Thyroid gland (tissue), 4 donors: ENCODE data around the gene KLF17. TPM values are rescaled to one million over a fixed set of nuclear protein-coding genes. Genes with fewer than 3 reads are reported as not detected.

ENCODE experiments used
- DNase-seq, 2 donors: peaks; one replicate each; pipeline ENCODE4 v3.0.0-alpha.2; 2019
- H3K27ac ChIP-seq, 3 donors: fragments of 200-600 bp; sonication (generic); 1 replicate in 2 of 3; 2 replicates in 1 of 3; pipeline ENCODE4 v1.5.1; 2016 to 2019; ENCODE audit warnings: mild to moderate bottlenecking in 1 of 3, moderate library complexity in 1 of 3
- H3K27me3 ChIP-seq: fragments of 200-600 bp; sonication (generic); one replicate; pipeline ENCODE4 v1.5.1; 2019
- H3K36me3 ChIP-seq, 2 donors: fragments of 200-600 bp; sonication (generic); one replicate each; pipeline ENCODE4 v1.5.1; 2016 to 2019
- H3K4me1 ChIP-seq, 2 donors: fragments of 200-600 bp; sonication (generic); one replicate each; pipeline ENCODE4 v1.5.1; 2017 to 2019
- H3K4me3 ChIP-seq, 3 donors: fragments of 200-600 bp; sonication (generic); replicated peaks in 1 of 3; 1 replicate in 2 of 3; 2 replicates in 1 of 3; pipeline ENCODE4 v1.5.1; 2016; ENCODE audit warnings: mild to moderate bottlenecking in 1 of 3
- H3K9me3 ChIP-seq: fragments of 200-600 bp; sonication (generic); one replicate; pipeline ENCODE4 v1.5.1; 2017
- POLR2A ChIP-seq, 2 donors: fragments of 450-650 bp; IDR thresholded peaks; one replicate each; pipeline ENCODE4 v1.6.1; 2017; ENCODE audit warnings: antibody characterized with exemption in 2 of 2, mild to moderate bottlenecking in 2 of 2, moderate library complexity in 1 of 2
- WGBS, 2 donors: methylation state at CpG; one replicate each; pipeline ENCODE4 v1.1.5; 2017; 5-methylcytosine and 5-hydroxymethylcytosine counted together
- intact Hi-C: fragments of 100-400 bp; cut with DNase I; formaldehyde crosslinking; loops from one replicate; pipeline ENCODE4 v1.15.1; 2023
- total RNA-seq, 4 donors: library from RNA; depleted of rRNA; stranded (reverse); fragments of >200 nt; gene quantifications; one replicate each; pipeline ENCODE4 v1.2.3, GENCODE V29; 2016
- TF ChIP-seq, protein P1 (sequence below), 6 experiments: fragments of 200-600 bp in 3 of 6; fragments of 450-650 bp in 3 of 6; sonication (generic) in 3 of 6; IDR thresholded peaks; one replicate each; pipeline ENCODE4 v1.5.1; 2016 to 2019; ENCODE audit warnings: antibody characterized with exemption in 6 of 6, mild to moderate bottlenecking in 2 of 6, inconsistent platforms in 1 of 6, moderate library complexity in 1 of 6

The KLF17 gene
- total RNA-seq, 4 donors from 2014 or later = not detected

GRCh38 chr1:44084998-44085675 lies 33.5 kb upstream of the KLF17 start:
- Histone ChIP-seq H3K4me3 (no peak overlapping the region), H3K27me3 (no peaks in the 10 kb centered on the region), H3K4me1 (no peaks in the 10 kb centered on the region), H3K9me3 (no peaks in the 10 kb centered on the region), H3K36me3 (no peaks in the 10 kb centered on the region), H3K27ac (no peak overlapping the region)
- TF ChIP-seq, protein P1, sequence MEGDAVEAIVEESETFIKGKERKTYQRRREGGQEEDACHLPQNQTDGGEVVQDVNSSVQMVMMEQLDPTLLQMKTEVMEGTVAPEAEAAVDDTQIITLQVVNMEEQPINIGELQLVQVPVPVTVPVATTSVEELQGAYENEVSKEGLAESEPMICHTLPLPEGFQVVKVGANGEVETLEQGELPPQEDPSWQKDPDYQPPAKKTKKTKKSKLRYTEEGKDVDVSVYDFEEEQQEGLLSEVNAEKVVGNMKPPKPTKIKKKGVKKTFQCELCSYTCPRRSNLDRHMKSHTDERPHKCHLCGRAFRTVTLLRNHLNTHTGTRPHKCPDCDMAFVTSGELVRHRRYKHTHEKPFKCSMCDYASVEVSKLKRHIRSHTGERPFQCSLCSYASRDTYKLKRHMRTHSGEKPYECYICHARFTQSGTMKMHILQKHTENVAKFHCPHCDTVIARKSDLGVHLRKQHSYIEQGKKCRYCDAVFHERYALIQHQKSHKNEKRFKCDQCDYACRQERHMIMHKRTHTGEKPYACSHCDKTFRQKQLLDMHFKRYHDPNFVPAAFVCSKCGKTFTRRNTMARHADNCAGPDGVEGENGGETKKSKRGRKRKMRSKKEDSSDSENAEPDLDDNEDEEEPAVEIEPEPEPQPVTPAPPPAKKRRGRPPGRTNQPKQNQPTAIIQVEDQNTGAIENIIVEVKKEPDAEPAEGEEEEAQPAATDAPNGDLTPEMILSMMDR (IDR thresholded peaks at IDR 0.05) = no peak
- no peak for TF ChIP-seq POLR2A (IDR thresholded peaks at IDR 0.05)
- WGBS, 2 donors = 76 to 85% methylated on average over 3 of the region's 3 CpGs
- DNase-seq = no peak
- intact Hi-C loops = no loop called here

- no peak for DNase-seq
- Histone ChIP-seq H3K4me3 (no peak overlapping the region), H3K27ac (no peak overlapping the region), H3K9me3 (no peaks in the 10 kb centered on the region), H3K36me3 (no peaks in the 10 kb centered on the region), H3K27me3 (no peaks in the 10 kb centered on the region), H3K4me1 (no peaks in the 10 kb centered on the region)
- TF ChIP-seq, protein P1 (IDR thresholded peaks at IDR 0.05) = no peak
- TF ChIP-seq POLR2A (IDR thresholded peaks at IDR 0.05) = no peak
- WGBS, 2 donors = 58 to 66% methylated on average over 4 of the region's 4 CpGs
- intact Hi-C loops = no loop called here
These were observed 31.7 kb upstream of the KLF17 start for GRCh38 chr1:44086692-44087474.

- TF ChIP-seq, protein P1 (IDR thresholded peaks at IDR 0.05) = no peak
- no peak for TF ChIP-seq POLR2A (IDR thresholded peaks at IDR 0.05)
- intact Hi-C loops = no loop called here
These were observed 29.1 kb upstream of the KLF17 start for GRCh38 chr1:44089371-44090048.

GRCh38 chr1:44090429-44091252 lies 28.0 kb upstream of the KLF17 start:
- WGBS, 2 donors = 61 to 63% methylated on average over 10 of the region's 10 CpGs
- intact Hi-C loops = no loop called here
- H3K27ac ChIP-seq = no peak overlapping the region
- no peak for TF ChIP-seq POLR2A (IDR thresholded peaks at IDR 0.05)
- TF ChIP-seq, protein P1 (IDR thresholded peaks at IDR 0.05) = no peak
- H3K4me1 ChIP-seq = no peaks in the 10 kb centered on the region
- no peaks in the 10 kb centered on the region for H3K36me3 ChIP-seq
- DNase-seq = no peak
- H3K9me3 ChIP-seq = no peaks in the 10 kb centered on the region
- no peak overlapping the region for H3K4me3 ChIP-seq
- H3K27me3 ChIP-seq = no peaks in the 10 kb centered on the region

More at GRCh38 chr1:44089371-44090048, 29.1 kb upstream of the KLF17 start:
- DNase-seq = no peak
- Histone ChIP-seq H3K36me3 (no peaks in the 10 kb centered on the region), H3K27ac (no peak overlapping the region), H3K4me1 (no peaks in the 10 kb centered on the region), H3K27me3 (no peaks in the 10 kb centered on the region), H3K4me3 (no peak overlapping the region), H3K9me3 (no peaks in the 10 kb centered on the region)
- 87 to 88% methylated on average over 13 of the region's 13 CpGs for WGBS, 2 donors
